ENCODE measurements around the gene NBL1.

DNA sequence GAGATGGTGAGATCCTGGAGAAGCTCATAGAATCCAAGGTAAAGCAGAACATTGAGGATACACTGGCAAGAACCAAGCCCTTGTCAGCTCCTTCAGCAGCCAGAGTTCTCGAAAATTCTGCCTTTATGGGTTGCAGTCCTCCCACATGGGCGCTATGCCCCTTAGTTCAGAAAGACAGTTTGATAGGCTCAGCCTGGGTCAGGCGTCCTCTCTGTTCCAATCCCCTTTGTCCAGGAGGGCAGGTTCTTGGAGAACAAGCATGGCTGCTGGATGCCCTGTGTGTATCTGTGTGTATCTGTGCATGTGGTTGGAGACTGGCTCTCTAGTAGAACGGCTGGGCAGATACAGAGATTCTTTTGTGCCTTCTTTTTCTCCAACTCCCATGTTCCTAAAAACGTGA lies 8.0 kb upstream of the NBL1 start:
- TF ChIP-seq, protein P1, sequence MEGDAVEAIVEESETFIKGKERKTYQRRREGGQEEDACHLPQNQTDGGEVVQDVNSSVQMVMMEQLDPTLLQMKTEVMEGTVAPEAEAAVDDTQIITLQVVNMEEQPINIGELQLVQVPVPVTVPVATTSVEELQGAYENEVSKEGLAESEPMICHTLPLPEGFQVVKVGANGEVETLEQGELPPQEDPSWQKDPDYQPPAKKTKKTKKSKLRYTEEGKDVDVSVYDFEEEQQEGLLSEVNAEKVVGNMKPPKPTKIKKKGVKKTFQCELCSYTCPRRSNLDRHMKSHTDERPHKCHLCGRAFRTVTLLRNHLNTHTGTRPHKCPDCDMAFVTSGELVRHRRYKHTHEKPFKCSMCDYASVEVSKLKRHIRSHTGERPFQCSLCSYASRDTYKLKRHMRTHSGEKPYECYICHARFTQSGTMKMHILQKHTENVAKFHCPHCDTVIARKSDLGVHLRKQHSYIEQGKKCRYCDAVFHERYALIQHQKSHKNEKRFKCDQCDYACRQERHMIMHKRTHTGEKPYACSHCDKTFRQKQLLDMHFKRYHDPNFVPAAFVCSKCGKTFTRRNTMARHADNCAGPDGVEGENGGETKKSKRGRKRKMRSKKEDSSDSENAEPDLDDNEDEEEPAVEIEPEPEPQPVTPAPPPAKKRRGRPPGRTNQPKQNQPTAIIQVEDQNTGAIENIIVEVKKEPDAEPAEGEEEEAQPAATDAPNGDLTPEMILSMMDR (IDR thresholded peaks at IDR 0.05; ENCODE audit: insufficient read depth, low read length, poor library complexity, severe bottlenecking), result no peak
- no peak for TF ChIP-seq EZH2phosphoT487 (conservative IDR thresholded peaks at IDR 0.05; ENCODE audit: low read length)
